Thyroid gland (tissue), 4 donors: ENCODE results near the gene NPBWR2. TPM values are rescaled to one million over a fixed set of nuclear protein-coding genes. Genes with fewer than 3 reads are reported as not detected.

Experiments used
- DNase-seq, 2 donors: peaks; one replicate each; pipeline ENCODE4 v3.0.0-alpha.2; 2019
- H3K27ac ChIP-seq, 3 donors: fragments of 200-600 bp; sonication (generic); 1 replicate in 2 of 3; 2 replicates in 1 of 3; pipeline ENCODE4 v1.5.1; 2016 to 2019; ENCODE audit warnings: mild to moderate bottlenecking in 1 of 3, moderate library complexity in 1 of 3
- H3K27me3 ChIP-seq: fragments of 200-600 bp; sonication (generic); one replicate; pipeline ENCODE4 v1.5.1; 2019
- H3K36me3 ChIP-seq, 2 donors: fragments of 200-600 bp; sonication (generic); one replicate each; pipeline ENCODE4 v1.5.1; 2016 to 2019
- H3K4me1 ChIP-seq, 2 donors: fragments of 200-600 bp; sonication (generic); one replicate each; pipeline ENCODE4 v1.5.1; 2017 to 2019
- H3K4me3 ChIP-seq, 3 donors: fragments of 200-600 bp; sonication (generic); replicated peaks in 1 of 3; 1 replicate in 2 of 3; 2 replicates in 1 of 3; pipeline ENCODE4 v1.5.1; 2016; ENCODE audit warnings: mild to moderate bottlenecking in 1 of 3
- H3K9me3 ChIP-seq: fragments of 200-600 bp; sonication (generic); one replicate; pipeline ENCODE4 v1.5.1; 2017
- POLR2A ChIP-seq, 2 donors: fragments of 450-650 bp; IDR thresholded peaks; one replicate each; pipeline ENCODE4 v1.6.1; 2017; ENCODE audit warnings: antibody characterized with exemption in 2 of 2, mild to moderate bottlenecking in 2 of 2, moderate library complexity in 1 of 2
- WGBS, 2 donors: methylation state at CpG; one replicate each; pipeline ENCODE4 v1.1.5; 2017; 5-methylcytosine and 5-hydroxymethylcytosine counted together
- intact Hi-C: fragments of 100-400 bp; cut with DNase I; formaldehyde crosslinking; loops from one replicate; pipeline ENCODE4 v1.15.1; 2023
- total RNA-seq, 4 donors: library from RNA; depleted of rRNA; stranded (reverse); fragments of >200 nt; gene quantifications; one replicate each; pipeline ENCODE4 v1.2.3, GENCODE V29; 2016
- TF ChIP-seq, protein P1 (sequence below), 6 experiments: fragments of 200-600 bp in 3 of 6; fragments of 450-650 bp in 3 of 6; sonication (generic) in 3 of 6; IDR thresholded peaks; one replicate each; pipeline ENCODE4 v1.5.1; 2016 to 2019; ENCODE audit warnings: antibody characterized with exemption in 6 of 6, mild to moderate bottlenecking in 2 of 6, inconsistent platforms in 1 of 6, moderate library complexity in 1 of 6

NPBWR2 gene
- total RNA-seq, 4 donors from 2014 or later = not detected

DNA sequence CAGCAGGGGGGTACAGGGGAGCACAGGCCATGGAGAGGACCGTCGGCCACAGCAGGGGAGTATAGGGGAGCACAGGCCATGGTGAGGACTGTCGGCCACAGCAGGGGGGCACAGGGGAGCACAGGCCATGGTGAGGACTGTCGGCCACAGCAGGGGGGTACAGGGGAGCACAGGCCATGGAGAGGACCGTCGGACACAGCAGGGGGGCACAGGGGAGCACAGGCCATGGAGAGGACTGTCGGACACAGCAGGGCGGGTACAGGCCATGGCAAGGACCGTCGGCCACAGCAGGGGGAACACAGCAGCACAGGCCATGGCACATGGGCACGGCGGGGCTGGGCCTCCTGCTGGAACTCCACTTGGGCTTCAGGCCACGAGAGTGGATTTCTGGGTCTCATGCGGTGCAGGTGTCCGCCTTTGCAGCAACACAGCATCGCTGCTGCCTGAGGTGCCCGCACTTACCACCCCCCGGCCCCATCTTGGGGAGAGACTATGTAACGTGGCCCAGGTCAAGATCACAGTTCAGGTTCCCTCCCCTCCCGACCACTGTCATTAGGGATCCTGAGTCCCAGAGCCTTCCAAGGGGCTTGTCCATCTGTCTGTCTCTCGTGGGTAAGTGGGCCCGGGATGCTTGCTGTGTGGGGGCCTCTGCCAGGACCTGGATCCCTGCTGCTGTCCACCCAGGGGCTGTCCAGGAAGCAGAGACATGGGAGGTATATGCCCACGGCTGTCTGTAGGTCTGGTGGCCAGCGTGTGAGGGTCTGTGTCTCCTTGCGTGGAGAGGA lies 2.5 kb downstream of the NPBWR2 start:
- TF ChIP-seq, protein P1, sequence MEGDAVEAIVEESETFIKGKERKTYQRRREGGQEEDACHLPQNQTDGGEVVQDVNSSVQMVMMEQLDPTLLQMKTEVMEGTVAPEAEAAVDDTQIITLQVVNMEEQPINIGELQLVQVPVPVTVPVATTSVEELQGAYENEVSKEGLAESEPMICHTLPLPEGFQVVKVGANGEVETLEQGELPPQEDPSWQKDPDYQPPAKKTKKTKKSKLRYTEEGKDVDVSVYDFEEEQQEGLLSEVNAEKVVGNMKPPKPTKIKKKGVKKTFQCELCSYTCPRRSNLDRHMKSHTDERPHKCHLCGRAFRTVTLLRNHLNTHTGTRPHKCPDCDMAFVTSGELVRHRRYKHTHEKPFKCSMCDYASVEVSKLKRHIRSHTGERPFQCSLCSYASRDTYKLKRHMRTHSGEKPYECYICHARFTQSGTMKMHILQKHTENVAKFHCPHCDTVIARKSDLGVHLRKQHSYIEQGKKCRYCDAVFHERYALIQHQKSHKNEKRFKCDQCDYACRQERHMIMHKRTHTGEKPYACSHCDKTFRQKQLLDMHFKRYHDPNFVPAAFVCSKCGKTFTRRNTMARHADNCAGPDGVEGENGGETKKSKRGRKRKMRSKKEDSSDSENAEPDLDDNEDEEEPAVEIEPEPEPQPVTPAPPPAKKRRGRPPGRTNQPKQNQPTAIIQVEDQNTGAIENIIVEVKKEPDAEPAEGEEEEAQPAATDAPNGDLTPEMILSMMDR (IDR thresholded peaks at IDR 0.05) = no peak
- no peak for TF ChIP-seq POLR2A (IDR thresholded peaks at IDR 0.05)
- no peaks in the 10 kb centered on the region for H3K27me3 ChIP-seq
- H3K4me3 ChIP-seq = no peak overlapping the region
- H3K4me1 ChIP-seq = peaks cover 11% of the 10 kb centered on the region in 2 donors
- no peaks in the 10 kb centered on the region for H3K36me3 ChIP-seq
- H3K9me3 ChIP-seq = no peaks in the 10 kb centered on the region
- DNase-seq = no peak
- WGBS, 2 donors = 83 to 94% methylated on average over 4 to 14 of the region's 25 CpGs
- intact Hi-C loops = no loop called here
- H3K27ac ChIP-seq = no peak overlapping the region

DNA sequence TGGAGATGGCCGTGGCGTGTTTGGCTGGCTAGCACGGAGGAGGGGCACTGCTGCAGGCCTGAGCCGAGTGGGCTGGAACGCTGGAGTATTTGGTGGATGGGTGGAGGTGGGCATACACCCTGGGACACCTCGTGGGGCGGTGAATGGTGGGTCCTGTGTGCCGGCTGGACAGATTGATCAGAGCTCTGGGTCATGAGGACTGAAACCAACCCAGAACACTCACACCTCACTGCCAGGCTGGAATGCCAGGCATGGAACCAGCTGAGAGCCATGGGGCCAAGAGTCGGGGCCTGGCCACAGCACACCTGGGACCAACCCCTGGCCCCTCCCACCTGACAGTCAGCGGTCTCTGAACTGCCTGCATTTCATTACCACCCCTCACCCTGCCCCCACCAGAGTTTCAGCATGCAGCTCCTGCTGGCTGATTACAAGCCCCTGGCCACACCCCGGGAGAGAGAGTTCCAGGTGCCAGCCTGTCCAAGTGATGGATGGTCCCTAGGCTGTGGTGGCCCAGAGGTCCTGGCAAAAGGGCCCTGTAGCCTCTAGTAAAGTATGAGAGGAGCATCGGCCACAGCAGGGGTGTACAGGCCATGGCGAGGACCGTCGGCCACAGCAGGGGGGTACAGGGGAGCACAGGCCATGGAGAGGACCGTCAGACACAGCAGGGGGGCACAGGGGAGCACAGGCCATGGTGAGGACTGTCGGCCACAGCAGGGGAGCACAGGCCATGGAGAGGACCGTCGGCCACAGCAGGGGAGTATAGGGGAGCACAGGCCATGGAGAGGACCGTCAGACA lies 3.3 kb downstream of the NPBWR2 start:
- H3K27me3 ChIP-seq = no peaks in the 10 kb centered on the region
- peaks cover 11% of the 10 kb centered on the region in 2 donors for H3K4me1 ChIP-seq
- DNase-seq = peak; percentile 61 to 64
- no peak overlapping the region for H3K27ac ChIP-seq
- no peaks in the 10 kb centered on the region for H3K36me3 ChIP-seq
- H3K4me3 ChIP-seq = no peak overlapping the region
- H3K9me3 ChIP-seq = no peaks in the 10 kb centered on the region
- TF ChIP-seq, protein P1 (IDR thresholded peaks at IDR 0.05) = no peak
- TF ChIP-seq POLR2A (IDR thresholded peaks at IDR 0.05) = no peak
- 71% methylated on average over 20 of the region's 20 CpGs for WGBS, 2 donors
- intact Hi-C loops = no loop called here

DNA sequence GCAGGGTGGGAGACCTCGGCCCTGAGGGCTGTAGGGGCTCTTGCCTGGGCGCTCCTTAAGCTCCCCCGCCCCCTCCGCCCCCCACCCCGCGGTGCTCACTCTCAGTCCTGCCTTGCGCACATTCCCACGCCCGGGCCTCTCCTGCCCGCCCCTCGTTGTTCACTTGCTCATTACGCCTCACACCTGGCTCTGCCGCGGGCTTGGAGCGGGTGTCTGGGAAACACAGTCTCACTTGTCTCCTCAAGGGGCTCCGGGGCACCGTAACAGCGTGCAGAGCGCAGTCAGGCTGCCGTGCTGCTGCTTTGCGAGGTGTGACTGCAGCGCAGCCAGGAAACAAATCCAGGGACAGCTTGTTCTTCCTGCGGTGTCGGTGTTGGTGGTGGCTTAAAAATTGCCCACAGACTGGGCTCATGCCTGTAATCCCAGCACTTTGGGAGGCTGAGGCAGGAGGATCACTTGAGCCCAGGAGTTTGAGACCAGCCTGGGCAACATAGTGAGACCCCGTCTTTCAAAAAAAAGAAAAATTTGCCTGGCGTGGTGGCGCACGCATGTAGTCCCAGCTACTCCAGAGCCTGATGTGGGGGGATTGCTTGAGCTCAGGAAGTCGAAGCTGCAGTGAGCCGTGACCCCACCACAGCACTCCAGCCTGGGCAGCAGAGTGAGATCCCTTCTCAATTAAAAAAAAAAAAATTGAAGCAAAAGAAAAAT lies 4.6 kb downstream of the NPBWR2 start:
- Histone ChIP-seq H3K4me1 (peaks cover 11% of the 10 kb centered on the region in 2 donors), H3K4me3 (peak overlapping the region in 1 of 3 donors; percentile 17), H3K36me3 (no peaks in the 10 kb centered on the region), H3K27ac (no peak overlapping the region), H3K27me3 (no peaks in the 10 kb centered on the region), H3K9me3 (no peaks in the 10 kb centered on the region)
- intact Hi-C loops = no loop called here
- no peak for TF ChIP-seq POLR2A (IDR thresholded peaks at IDR 0.05)
- TF ChIP-seq, protein P1 (IDR thresholded peaks at IDR 0.05) = no peak
- 29 to 81% methylated on average over 6 to 17 of the region's 30 CpGs for WGBS, 2 donors
- peak; percentile 75 to 77 for DNase-seq

DNA sequence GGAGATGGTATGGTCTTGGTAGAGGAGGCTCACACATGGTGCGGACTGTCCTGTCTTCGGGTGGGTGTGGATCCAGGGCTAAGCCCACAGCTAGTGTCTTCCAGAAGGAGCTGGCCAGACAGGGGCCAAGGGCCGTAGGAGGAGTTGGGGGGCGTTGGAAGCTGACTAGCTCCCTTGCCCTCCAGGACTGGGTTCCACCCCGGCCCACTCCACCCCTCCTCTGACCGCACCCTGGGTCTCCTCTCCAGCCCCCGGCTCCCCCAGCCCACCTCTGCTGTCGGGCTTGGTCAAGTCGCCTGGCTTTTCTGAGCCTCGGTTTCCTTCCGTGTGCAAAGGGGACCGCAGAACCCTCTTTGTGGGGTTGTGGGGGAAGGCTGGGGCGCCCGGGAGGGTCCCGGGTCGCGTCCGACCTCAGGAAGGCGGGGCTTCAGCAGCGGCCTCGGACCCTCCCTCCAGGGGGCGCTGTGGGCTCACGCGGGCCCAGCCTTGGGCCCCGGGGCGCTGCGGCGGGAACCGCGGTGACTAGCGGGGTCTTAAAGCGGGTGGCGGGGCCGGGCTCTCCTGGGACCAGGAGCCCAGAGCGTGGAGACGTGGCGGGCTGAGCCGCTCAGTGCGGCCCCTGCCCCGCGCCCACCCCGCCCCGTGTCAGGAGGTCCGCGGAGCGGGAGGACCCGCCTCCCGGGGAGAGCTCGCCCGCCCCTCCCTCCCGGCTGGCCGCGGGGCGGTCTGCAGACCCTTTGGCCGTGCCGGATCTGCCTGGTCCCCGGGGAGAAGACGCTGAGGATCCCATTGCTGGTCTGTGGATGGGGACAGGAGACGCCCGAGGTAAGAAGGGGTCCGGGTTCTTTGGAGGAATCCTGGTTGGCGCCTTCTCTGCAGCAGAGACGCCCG lies 5.4 kb downstream of the NPBWR2 start:
- DNase-seq = peak; percentile 25 to 40
- H3K4me1 ChIP-seq = peaks cover 11% of the 10 kb centered on the region in 2 donors
- 23 to 43% methylated on average over 11 of the region's 64 CpGs for WGBS, 2 donors
- peak overlapping the region in 1 of 3 donors; percentile 17 for H3K4me3 ChIP-seq
- H3K27me3 ChIP-seq = no peaks in the 10 kb centered on the region
- H3K36me3 ChIP-seq = no peaks in the 10 kb centered on the region
- no peak overlapping the region for H3K27ac ChIP-seq
- TF ChIP-seq, protein P1 (IDR thresholded peaks at IDR 0.05) = peak; percentile 12 to 65 (median 50)
- TF ChIP-seq POLR2A (IDR thresholded peaks at IDR 0.05) = no peak
- H3K9me3 ChIP-seq = no peaks in the 10 kb centered on the region
- intact Hi-C loops = no loop called here
